ENCODE measurements around the gene PSENEN.

Gene PSENEN, protein sequence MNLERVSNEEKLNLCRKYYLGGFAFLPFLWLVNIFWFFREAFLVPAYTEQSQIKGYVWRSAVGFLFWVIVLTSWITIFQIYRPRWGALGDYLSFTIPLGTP

GRCh38 chr19:35745328-35746086 is at the start of gene PSENEN, which contains the start of gene U2AF1L4:
Gene PSENEN, plus strand, starts transcription at chr19:35745651. Its CDS starts 280 bp downstream, at chr19:35745931.
Gene U2AF1L4, minus strand, starts transcription at chr19:35745418. Its CDS starts 27 bp downstream, at chr19:35745391.
- DNase-seq = peak; percentile 78

DNA sequence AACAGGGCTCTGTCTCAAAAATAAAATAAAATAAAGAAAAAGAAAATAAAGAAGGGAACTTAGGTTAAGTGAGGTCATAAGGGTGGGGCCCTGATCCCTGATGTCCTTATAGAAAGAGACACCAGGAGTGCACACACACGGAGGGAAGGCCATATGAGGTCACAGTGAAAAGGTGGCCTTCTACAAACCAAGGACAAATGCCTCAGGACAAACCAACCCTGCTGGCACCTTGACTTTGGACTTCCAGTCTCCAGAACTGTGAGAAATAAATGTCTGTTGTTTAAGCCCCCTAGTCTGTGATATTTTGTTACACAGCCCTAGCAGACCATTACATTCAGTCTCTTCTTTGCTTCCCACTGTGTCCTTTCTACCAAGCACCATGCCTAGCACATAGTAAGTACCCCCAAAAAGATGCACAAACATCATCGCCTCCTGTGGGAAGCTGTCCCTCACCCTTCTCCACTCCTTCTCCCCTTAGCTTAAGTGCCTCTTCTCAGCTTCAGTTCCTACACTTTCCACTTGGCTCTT is 49.5 kb upstream of the PSENEN start:
- no peak for DNase-seq

DNA sequence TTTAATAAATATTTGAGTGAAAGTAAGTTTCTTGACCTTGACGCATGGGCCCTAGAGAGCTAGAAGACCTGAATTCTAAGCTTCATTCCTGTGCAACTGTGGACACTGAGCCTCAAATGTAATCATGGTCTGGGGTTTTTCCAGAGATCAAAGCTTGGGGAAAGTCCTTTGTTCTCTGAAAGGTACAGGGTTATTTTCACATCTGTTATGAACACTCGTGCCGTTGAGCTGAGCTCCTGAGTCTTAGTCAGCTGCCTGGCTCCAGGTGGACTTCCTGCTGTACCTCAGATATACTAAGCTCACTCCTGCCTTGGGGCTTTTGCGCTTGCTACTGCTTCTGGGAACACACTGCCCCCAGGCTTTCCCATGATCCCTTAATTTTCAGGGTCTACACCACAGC is 48.6 kb upstream of the PSENEN start:
- no peak for DNase-seq

DNA sequence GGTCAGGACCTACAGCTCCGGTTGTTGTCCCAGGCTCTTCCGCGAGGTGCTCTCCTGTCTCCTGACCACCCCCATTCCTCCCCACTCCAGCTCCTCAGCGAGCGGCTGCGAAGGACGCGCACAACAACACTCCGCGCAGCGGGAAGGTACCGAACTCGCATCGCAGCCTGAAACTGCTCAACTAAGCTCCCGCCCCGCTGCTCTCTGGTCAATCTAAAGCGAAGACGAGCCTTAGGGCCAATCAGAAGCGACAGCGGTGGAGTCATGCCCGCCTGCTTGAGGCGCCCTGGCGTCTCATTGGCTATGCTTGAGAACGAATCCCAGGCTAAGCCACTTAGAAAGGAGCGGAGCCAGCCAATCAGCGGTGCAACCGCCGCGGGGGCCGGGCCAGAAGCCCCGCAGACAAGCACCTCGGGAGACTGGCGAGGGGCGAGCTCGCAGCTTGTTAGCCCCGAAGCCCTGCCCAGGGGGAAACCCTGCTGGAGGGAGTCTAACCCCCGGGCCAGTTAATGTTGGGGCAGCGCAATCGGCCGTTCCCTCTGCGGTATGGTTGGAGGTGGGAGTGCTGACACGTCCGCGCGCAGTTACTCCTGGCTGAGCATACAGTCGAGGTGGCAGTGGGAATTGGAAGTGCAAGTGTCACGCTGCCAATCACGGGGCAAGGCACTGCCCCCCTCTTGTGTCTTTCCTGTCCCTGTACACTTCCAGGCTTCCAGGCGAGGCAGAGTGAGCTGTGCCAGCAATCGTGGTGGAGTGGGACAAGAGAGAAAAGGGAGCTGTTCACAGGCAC is 43.0 kb upstream of the PSENEN start:
- DNase-seq = peak; percentile 84

DNA sequence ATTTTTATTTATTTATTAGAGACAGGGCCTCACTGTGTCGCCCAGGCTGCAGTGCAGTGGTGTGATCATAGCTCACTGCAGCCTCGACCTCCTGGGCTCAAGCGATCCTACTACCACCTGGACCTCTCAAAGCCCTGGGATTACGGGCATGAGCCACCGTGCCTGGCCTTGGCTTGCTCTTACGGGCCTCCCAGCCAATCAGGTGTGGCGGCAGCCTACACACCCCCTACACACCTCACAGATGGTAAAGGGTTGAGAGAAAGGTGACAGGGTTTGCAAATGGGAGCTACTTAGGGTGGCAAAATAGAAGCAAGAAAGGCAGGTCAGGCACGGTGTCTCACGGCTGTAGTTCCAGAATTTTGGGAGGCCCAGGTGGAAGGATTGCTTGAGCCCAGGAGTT is 42.1 kb upstream of the PSENEN start:
- DNase-seq = no peak

- DNase-seq = no peak
Measured at GRCh38 chr19:35704218-35704617, 41.2 kb upstream of the PSENEN start, which contains the start of gene ZBTB32. Gene ZBTB32, plus strand, starts transcription at chr19:35704558. Its CDS starts 10,069 bp downstream, at chr19:35714627.

- no peak for DNase-seq
Measured at GRCh38 chr19:35708391-35708790, 37.1 kb upstream of the PSENEN start.

GRCh38 chr19:35710784-35711723 is 34.4 kb upstream of the PSENEN start:
- DNase-seq = no peak

GRCh38 chr19:35712567-35713505 is 32.6 kb upstream of the PSENEN start:
- DNase-seq = no peak

- DNase-seq = no peak
Measured at GRCh38 chr19:35713506-35713850, 32.0 kb upstream of the PSENEN start.

GRCh38 chr19:35713904-35714495 is 31.5 kb upstream of the PSENEN start:
- DNase-seq = no peak

DNA sequence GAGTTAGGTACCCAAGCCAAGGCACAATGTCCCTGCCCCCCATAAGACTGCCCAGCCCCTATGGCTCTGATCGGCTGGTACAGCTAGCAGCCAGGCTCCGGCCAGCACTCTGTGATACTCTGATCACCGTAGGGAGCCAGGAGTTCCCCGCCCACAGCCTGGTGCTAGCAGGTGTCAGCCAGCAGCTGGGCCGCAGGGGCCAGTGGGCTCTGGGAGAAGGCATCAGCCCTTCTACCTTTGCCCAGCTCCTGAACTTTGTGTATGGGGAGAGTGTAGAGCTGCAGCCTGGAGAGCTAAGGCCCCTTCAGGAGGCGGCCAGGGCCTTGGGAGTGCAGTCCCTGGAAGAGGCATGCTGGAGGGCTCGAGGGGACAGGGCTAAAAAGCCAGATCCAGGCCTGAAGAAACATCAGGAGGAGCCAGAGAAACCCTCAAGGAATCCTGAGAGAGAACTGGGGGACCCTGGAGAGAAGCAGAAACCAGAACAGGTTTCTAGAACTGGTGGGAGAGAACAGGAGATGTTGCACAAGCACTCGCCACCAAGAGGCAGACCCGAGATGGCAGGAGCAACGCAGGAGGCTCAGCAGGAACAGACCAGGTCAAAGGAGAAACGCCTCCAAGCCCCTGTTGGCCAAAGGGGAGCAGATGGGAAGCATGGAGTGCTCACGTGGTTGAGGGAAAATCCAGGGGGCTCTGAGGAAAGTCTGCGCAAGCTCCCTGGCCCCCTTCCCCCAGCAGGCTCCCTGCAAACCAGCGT is 30.7 kb upstream of the PSENEN start:
- DNase-seq = no peak

DNA sequence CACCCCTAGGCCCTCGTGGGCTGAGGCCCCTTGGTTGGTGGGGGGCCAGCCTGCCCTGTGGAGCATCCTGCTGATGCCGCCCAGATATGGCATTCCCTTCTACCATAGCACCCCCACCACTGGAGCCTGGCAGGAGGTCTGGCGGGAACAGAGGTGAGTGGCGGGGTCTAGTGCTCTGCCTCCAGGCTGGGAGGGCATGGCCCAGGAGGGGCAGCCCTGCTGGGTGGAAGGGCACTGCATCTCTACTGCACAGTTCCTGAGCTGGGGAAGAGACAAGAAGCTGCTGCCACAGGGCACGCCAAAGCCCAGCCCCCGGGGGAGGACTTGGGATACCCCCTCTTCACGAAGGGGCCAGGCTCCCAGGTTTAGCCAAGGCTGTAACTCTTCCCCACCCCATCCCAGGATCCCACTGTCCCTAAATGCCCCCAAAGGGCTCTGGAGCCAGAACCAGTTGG is 30.1 kb upstream of the PSENEN start:
- DNase-seq = no peak

DNA sequence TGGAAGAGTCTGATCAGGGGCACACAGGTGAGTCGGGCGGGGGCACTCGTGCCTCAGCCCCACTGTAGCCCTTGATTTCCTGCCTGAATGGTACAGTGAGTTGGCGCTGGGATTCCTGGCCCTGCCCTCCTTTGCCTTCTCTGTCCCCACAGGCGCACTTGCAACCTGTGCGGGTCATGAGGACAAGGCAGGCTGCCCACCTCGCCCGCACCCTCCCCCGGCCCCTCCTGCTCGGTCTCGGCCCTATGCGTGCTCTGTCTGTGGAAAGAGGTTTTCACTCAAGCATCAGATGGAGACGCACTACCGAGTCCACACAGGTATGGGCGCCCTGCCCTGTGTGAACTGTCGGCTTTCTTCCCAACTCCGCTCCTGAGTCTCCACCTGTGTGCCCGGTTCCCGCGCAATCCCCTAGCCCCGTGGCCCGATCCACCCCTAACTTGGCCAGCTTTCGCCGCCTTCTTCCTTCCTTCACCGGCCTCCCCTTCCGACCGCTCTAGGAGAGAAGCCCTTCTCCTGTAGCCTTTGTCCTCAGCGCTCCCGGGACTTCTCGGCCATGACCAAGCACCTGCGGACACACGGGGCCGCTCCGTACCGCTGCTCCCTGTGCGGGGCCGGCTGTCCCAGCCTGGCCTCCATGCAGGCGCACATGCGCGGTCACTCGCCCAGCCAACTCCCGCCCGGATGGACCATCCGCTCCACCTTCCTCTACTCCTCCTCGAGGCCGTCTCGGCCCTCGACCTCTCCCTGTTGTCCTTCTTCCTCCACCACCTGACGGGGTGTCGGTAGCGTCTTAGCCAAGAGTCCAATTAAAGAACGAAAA is 29.3 kb upstream of the PSENEN start:
- DNase-seq = no peak

- DNase-seq = peak; percentile 81
Measured at GRCh38 chr19:35716801-35717664, 28.4 kb upstream of the PSENEN start.

DNA sequence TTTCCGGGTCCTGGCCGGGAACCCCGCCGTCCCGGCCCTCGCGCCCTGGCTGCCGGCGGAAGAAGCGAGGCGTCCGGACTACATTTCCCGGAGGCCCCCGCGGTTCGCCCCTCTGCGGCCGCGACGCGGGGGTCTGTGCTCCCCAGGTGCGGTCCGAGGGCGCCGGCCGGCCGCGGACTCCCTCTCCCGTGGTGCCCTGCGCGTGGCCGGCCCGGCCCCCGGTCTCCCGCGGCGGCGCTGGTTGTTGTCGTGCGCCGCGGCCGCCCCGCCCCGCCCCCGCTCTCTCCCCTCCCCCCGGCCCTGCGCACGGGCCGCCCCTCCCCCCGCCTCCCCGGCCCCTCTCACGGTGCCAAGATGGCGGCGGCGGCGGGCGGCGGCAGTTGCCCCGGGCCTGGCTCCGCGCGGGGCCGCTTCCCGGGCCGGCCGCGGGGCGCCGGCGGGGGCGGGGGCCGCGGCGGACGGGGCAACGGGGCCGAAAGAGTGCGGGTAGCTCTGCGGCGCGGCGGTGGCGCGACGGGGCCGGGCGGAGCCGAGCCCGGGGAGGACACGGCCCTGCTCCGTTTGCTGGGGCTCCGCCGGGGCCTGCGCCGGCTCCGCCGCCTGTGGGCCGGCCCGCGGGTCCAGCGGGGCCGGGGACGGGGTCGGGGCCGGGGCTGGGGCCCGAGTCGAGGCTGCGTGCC is 27.6 kb upstream of the PSENEN start, which contains the start of gene KMT2B:
KMT2B (plus strand) TSS at position 339 of the 680 bp plus-strand sequence; CDS start at position 355, 16 bp downstream.
- DNase-seq = peak; percentile 81

GRCh38 chr19:35718345-35719041 is 27.0 kb upstream of the PSENEN start:
- no peak for DNase-seq

All from NCI-H1417 treated with DMSO at 0.1 percent for 48 hours (cell line).